Astrocyte of the spinal cord (primary cell): ENCODE measurements around the gene TSPAN15.

Source experiments
- DNase-seq: peaks from one replicate; pipeline ENCODE4 v3.0.0; 2011; ENCODE audit warnings: low read depth, low spot score
- H3K4me3 ChIP-seq: 2 replicates; pipeline ENCODE4 v1.5.1; 2011; ENCODE audit warnings: low read depth, mild to moderate bottlenecking, low read length, moderate library complexity
- in situ Hi-C: cut with HindIII; loops from 2 replicates; pipeline ENCODE4 v1.10.0; 2017; ENCODE audit warnings: low sequenced_read_pairs
- TF ChIP-seq, protein P1 (sequence below): IDR thresholded peaks from 2 replicates; pipeline ENCODE4 v1.5.1; 2012; ENCODE audit warnings: low read depth, mild to moderate bottlenecking, low read length, inconsistent platforms

Gene TSPAN15

DNA sequence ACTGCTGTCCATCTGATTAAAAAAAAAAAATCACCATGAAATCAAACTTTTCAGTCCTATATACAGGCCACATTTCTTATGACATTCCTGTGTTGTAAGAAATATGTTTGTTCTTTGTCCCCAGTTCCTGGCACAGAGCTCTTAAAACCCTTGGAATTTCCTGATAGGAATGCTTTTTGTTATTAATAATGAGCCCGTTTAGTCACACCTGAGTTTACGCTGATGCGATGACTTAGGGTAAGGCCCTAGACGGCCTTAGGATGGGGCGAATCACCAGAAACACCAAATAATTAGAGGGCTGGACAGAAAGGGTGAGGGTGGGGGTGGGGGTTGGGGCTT, 17.5 kb downstream of the TSPAN15 start:
- DNase-seq = no peak
- H3K4me3 ChIP-seq = no peak overlapping the region
- TF ChIP-seq, protein P1, sequence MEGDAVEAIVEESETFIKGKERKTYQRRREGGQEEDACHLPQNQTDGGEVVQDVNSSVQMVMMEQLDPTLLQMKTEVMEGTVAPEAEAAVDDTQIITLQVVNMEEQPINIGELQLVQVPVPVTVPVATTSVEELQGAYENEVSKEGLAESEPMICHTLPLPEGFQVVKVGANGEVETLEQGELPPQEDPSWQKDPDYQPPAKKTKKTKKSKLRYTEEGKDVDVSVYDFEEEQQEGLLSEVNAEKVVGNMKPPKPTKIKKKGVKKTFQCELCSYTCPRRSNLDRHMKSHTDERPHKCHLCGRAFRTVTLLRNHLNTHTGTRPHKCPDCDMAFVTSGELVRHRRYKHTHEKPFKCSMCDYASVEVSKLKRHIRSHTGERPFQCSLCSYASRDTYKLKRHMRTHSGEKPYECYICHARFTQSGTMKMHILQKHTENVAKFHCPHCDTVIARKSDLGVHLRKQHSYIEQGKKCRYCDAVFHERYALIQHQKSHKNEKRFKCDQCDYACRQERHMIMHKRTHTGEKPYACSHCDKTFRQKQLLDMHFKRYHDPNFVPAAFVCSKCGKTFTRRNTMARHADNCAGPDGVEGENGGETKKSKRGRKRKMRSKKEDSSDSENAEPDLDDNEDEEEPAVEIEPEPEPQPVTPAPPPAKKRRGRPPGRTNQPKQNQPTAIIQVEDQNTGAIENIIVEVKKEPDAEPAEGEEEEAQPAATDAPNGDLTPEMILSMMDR = no peak
- in situ Hi-C loops = no loop called here

DNA sequence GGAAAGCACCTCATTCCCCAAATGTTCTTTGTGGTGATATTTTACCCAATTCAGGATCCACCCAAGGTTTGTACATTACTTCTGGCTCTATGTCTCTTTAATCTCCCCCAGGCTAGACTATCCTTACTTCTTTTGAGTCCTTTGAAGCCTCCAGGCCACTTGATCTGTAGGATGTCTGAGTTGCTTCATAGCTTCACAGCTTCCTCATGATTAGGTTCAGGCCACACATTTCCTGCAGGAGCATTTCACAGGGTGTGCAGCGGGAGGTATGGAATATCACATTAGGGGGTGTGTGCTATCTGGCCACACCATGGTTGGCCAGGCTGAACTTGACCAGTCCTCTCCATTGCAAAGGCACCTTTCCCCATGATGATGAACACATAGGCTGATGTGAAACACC, 18.7 kb downstream of the TSPAN15 start:
- DNase-seq = no peak
- no peak overlapping the region for H3K4me3 ChIP-seq
- in situ Hi-C loops = no loop called here
- TF ChIP-seq, protein P1 = no peak

DNA sequence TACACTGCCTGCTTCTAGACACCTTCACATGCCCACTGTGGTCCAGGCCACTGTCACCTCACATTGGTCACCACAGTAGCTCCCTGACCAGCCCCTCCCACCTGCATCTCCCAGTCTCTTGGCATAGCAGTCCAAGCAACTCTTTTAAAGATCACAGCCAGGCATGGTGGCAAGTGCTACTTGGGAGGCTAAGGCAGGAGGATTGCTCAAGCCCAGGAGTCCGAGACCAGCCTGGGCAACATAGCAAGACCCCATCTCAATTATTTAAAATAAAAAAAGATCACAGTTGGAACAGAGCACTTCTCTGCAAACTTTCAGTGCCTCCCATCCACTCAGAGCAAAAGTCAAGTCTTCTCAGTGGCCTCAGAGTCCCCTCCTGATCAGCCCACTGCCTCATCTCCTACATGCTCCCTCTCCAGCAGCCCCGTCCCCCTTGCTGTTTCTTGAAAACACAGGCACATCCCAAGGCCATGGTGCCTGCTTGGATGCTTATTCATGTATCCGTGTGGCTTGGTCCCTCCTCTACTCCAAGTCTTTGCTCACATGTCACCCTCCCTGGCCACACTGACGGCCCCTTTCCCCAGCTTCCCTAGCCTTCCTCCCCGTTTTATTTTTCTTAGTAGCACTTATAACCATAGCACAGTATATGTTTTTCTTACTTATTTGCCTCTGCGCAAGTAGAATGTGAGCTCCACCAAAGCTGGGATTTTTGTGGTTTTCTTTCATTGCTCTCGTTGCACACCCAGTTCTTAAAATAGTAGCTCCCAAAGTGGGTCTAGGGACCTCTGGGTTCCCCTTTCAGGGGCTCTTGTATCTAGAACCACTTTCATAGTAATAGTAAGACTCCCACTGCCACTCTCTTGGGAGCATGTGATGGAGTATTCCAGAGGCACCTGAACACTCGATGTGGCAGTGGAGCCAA, 19.5 kb downstream of the TSPAN15 start:
- H3K4me3 ChIP-seq = no peak overlapping the region
- TF ChIP-seq, protein P1 = no peak
- DNase-seq = no peak
- in situ Hi-C loops = no loop called here

DNA sequence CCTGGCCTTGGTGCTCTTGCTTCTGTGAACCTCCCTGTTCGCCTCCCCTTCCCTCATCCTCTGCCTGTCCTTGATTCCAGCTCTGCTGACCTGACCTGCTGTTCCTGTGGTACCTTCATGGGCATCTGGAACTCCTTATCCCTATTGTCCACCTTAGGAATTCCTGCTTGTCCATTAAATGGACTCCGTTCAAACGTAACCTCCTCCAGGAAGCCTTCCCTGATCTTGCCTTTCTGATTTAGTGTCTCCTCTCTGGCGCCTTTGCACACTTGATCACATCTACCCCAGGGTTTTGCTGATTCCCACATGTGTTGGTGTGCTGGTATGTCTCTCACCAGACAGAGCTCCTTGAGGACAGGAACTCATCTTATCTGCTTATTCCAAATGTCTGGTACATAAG, 20.9 kb downstream of the TSPAN15 start:
- no peak overlapping the region for H3K4me3 ChIP-seq
- TF ChIP-seq, protein P1 = no peak
- DNase-seq = no peak
- in situ Hi-C loops = no loop called here

DNA sequence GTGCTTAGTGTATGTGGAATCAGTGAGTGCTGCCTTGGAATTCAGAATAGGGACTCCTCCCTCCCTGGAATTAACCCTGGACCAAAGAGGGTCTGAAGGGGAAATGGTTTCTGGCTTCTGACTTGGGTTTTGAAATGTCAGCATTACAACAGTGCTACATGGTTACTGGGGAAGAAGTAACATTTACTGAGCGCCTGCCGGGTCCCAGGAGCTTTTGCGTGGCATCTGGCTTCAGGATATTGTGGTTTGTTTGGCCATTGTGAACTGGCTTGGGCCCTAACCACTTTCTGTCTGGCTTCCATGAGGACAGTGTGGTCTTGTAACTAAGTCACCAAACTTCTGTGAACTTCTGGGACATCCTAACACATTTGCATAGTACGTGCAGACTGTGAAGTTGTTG, 21.3 kb downstream of the TSPAN15 start:
- TF ChIP-seq, protein P1 = no peak
- DNase-seq = no peak
- in situ Hi-C loops = no loop called here
- H3K4me3 ChIP-seq = no peak overlapping the region

DNA sequence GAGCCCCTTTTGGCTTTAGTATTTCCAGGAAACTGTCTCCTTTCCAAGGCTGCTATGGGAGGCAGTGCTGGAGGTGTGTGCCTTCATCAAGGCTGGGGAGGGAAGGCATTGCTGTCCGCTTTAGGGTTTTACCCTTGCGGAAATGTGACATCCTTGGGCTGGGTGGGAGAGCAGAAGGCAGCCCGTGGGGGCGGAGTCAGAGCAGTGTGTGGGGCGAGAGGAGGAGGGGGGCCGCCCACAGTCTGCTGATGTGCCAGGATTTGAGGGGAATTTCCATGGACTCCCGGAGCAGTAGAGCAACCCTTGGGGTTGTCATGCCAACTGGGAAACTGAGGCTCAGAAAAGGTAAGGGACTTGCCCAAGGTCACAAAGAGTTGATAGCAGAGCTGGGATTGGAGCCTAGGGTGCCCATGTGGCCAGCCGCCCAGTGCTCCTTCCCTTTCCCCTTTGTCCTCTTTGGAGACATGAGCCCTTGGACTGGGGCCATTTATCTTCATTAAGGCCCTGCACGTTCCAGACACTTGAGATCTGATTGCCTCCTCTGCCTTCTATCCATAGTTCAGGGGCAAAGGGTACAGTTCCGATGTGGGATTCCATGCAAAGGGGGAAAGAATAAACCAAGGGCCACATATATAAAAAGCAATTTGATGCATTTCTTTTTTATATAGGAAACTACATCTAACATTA, 22.2 kb downstream of the TSPAN15 start:
- H3K4me3 ChIP-seq = no peak overlapping the region
- in situ Hi-C loops = no loop called here

More for the DNA sequence above, 22.2 kb downstream of the TSPAN15 start:
- TF ChIP-seq, protein P1 = no peak
- DNase-seq = no peak
